CD4-positive, alpha-beta T cell treated with Interleukin-15 for 1 hour (primary cell): ENCODE measurements around the gene PRDM13.
A peak's percentile ranks its signal among the peaks of the same experiment; 100 is the strongest.
"Not testable (repeated sequence)": the region's sequence is repeated elsewhere in the genome, so short reads cannot be mapped to it uniquely, and the experiment has no call there.

Source experiments
- DNase-seq: peaks from one replicate; pipeline ENCODE4 v3.0.0-alpha.2; 2020

PRDM13 gene

DNA sequence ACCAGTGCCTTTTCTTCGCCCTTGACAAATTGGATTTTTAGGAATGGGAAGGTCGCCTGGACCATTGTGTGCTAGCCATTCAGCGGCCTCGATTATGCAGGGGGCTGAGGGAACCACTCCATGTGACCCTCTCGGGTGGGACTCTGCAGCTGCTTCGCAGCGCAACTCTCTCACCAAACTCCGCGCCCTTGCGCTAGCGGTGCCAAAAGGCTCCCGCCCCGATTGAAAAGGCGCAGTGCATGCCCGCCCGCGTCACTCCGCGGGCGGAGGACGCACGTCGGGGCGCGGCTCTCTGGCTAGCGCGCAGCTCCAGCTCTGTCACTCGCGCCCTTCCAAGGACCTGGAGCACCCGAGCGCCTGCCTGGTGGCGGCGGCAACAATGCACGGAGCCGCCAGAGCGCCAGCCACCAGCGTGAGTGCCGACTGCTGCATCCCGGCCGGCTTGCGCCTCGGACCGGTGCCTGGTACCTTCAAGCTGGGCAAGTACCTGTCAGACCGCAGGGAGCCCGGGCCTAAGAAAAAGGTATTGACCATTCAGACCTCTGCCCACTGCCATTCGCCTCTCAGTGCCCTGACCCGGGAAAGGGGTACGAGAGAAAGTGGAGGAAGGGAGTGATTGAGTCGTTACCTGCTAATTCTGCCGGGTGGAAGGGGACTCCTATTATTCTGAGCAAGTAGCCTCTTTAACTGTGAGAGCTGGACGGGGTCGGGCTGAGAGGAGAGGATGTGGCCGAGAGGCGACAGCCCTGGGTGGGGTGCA, at the start of gene PRDM13:
Gene PRDM13 (plus strand): TSS at position 178 of the 760 bp plus-strand sequence. CDS start 202 bp downstream, at position 380.
- DNase-seq: no peak

DNA sequence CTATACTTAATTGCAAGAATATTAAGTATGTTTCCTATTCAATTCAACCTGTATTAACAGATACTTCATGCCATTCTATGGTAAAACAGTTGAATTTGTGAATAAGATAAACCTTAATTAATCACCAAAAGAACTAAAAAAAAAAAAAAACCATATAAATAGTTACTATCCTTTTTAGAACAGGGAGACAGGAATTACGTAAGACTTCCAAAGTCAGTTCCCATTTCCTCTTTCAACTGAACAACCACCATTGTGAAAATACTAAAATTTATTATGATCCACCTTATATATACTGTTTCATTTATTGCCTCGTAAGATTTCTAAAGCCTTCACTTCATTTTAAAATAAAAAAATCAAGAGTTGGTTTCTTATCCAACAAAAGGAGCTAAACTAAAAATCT, 47.6 kb upstream of the PRDM13 start:
- no peak for DNase-seq

DNA sequence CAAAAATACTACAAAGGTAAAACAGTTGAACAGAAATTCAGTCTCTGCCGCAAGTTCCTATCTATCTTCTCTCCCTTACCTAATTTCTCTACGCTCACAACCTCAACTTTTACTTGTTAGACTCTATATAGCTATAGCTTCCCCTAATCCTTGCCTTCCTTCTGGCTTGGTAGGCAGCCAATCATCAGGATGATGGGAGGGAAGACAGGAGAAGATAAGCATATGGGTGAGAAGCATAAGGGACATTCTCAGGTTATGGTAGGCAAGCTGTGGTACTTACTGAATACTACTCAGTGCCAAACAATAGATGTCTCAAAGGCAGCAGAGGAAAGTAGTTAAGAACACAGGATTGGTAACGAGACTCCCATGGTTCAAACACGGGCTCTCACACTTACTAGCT, 46.0 kb upstream of the PRDM13 start:
- no peak for DNase-seq

DNA sequence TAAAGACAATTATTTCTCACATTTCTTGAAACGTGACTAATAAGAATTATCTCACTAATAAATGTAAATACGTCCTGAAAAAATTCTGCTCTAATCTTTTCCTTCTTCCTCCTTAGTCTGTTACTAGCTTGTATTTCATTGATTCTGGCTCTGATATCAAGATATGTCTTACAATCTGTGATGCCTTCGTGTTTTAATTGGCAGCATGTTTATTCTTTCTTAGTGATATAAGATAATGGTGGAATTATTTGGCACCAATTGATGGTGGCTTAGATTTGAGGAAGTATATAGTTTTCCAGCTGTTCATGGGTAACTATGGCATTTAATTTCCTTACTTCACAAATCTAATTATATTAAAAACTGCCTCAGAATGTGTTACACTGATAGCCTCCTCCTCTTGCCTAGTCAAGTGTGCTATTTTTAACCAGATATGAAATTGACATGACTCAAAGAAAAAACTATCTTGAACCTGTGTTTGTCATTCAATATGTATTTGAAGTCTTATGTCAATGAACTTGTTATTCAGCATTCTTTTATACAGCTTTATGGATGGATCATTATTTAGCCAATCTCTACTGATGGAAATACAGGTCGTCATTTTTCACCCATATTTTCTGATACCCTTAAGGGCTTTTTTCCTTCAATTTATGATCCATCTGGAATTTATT, 43.4 kb upstream of the PRDM13 start:
- no peak for DNase-seq

DNA sequence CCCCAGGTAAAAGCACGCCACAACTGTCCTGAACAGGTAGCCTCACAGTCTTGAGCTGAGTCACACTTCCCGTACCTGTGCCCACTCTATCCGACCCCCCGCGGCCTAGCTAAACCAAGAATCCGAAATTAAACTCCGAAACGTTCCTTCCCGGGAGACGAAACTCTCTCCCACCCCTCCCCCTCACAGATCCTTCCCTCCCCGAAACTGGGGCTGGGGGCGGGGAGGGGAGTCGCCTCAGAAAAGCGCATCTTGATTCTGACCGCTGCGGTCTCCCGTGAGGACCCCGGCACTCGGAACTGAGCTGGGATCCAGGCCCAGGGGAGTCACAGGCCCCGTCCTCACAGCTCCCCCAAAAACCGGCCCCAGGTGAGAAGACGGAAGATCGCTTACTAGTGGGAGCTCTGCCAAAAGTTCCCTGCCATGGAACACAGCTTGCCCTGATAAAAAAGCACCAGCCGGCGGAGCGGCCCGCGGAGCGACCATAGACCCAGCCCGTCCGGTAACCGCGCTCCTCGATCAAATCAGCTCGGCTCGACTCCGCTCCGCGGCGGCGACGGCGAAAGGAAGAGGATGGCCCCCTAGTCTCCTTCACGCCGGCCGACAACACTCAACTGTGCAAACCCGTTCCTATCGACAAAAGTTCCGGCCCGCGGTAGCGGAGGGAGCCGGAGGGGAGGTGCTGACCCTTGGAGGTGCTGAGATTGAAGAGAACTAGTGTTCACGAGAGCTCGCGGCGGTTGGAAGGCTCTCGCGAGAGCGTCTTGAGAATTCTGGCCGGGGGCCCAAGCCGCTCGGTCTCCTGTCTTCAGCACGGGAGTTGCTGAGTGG, 38.3 kb upstream of the PRDM13 start, which contains the start of gene CCNC:
Gene CCNC (minus strand): TSS at position 558 of the 831 bp plus-strand sequence. CDS start 133 bp downstream, at position 425.
- peak; percentile 92 for DNase-seq

DNA sequence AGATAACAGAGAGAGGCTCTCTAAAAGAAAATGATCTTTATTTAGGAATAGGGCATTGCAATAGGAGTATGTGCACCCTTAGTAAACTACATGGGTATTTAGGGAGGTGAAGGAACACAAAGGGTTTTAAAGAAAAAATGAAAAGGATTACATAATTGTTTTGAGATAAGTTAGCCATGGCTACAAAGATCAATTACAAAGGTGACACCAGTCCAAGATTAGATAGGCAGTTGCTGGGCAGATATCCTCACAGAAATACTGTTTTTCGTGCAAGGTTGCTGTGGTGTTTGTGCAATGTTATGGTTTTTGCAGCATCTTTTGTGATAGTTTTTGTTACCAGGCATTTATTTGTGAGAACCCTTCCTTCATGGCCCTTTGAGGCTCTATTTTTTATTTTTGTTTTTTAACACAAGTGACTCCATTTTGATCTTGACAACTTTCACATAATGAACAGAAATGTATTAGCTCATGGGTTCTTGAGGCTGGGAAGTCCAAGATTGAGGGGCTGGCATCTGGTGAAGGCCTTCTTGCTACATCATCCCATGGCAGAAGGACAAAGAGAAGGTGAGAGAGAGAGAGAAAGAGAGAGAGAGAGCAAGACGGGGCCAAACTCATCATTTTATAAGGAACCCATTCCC, 32.5 kb upstream of the PRDM13 start:
- no peak for DNase-seq

DNA sequence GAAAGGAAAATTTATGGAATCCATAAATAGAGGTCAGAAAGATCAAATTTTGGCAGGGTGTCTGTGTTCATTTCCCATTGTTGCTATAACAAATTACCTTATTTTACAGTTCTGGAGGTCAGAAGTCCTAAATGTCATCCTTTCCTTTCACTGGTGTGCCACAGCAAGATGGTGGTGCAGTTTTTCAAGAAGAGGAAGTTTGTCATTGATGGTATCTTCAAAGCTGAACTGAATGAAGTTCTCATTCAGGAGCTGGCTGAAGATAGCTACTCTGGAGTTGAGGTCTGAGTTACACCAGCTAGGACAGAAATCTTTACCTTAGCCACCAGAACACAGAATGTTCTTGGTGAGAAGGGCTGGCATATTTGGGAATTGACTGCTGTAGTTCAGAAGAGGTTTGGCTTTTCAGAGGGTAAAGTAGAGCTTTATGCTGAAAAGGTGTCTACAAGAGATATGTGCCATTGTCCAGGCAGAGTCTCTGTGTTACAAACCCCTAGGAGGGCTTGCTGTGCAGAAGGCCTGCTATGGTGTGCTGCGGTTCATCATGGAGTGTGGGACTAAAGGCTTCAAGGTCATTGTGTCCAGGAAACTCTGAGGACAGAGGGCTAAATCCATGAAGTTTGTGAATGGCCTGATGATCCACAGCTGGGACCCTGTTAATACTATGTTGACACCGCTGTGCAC, 30.9 kb upstream of the PRDM13 start:
- DNase-seq: no peak

DNA sequence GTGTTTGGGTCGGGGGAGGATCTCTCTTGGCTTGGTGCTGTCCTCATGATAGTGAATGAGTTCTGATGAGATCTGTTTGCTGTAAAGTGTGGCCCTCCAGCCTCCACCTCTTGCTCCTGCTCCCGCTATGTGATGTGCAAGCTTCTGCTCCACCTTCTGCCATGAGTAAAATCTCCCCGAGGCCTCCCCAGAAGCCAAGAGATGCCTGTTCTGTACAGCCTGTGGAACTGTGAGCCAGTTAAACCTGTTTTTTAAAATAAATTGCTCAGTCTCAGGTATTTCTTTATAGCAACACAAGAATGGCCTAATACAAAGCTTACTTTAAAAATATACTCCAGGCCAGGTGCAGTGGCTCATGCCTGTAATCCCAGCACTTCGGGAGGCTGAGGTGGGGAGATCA, 26.9 kb upstream of the PRDM13 start:
- DNase-seq: no peak

DNA sequence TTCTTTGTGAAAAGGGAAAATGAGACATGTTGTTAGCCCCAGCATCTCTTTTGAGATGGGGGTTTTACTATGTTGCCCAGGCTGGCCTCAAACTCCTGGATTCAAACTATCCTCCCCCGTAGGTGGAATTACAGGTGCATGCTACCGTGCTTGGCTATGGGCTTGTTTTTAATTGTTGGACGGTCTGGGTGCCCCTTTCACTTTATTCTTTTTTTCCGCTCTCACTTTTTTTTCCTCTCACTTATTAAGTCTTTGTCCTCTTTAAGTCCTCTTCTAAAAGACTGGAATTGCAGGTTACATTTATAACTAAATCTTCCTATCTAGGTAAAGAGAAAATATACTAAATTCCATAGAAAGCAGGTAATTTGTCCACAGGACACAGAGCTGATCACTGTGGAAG, 18.8 kb upstream of the PRDM13 start:
- no peak for DNase-seq

DNA sequence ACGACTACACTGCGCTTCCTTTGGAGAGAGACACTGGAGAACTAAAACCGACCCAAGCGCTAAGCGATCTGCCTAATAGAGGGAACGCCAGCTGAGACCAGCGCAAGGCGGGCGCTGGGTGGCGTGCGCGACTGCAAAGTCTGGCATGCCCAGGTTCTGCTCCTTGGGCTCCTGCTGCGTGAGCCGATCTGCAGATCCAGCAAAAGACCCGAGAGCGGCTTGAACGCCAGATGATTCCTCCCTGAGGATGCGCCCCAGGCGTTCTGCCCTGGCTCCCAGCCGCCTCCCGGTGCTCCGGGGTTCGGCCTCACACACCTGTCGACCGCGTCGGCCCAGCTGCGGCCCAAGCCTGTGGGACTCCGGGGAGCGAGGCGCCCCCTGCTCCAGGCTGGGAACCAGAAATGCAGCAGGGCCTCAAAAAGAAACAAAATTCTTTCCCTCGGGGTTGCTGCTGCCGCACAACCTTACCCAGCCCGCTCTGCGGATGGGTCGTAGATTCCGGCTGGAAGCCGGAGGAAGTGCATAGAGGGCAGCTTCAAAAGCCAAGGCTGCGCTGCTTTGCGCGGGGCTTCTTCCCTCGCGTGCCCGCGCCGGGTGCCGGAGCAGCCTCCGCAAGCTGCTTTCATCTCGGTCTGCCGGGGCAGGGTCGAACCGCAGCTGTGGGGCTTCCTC, 17.9 kb upstream of the PRDM13 start:
- peak; percentile 64 for DNase-seq

DNA sequence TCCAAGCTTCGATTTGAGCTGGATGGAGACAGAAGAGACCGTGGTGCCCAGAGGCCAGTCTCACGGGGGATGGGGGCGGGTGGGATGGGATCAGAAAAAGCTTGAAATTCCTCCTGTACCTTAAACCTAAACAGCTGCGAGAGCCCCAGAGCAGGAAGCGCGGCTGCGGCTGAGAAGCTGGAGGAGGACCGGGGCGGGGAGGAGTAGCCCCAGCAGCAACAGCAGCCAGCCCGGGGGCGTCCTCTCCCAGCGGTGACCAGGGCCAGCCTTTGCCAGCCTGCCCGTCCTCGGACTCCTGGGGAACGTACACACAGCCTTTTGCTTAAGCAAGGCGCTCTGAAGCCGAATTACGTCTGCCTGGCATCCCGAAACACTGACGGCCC, 17.4 kb upstream of the PRDM13 start:
- DNase-seq: no peak

DNA sequence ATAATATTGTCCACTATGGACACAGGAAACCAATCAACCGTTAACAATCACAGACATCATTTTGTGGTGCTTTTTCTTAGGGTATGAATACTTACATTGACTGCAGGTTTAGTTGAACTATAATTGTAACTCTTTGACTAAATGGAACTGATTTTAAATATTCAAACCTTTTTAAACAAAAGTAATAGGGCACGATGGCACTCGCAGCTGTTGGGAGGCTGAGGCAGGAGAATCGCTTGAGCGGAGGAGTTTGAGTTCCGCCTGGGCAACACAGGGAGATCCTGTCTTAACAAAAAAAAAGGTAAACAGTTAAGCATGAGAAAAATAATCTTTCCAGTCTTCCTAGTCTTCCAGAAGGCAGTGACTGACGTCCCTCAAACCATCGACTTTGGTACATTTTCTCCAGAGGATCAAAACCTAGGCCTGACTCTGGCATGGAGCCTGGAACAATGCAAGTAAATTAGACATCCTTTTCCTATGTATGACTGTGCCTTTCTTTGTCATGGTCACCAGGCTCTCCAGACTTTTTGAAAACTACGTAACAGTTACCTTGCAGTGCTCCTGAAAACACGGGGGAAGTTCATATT, 16.6 kb upstream of the PRDM13 start:
- DNase-seq: no peak

DNA sequence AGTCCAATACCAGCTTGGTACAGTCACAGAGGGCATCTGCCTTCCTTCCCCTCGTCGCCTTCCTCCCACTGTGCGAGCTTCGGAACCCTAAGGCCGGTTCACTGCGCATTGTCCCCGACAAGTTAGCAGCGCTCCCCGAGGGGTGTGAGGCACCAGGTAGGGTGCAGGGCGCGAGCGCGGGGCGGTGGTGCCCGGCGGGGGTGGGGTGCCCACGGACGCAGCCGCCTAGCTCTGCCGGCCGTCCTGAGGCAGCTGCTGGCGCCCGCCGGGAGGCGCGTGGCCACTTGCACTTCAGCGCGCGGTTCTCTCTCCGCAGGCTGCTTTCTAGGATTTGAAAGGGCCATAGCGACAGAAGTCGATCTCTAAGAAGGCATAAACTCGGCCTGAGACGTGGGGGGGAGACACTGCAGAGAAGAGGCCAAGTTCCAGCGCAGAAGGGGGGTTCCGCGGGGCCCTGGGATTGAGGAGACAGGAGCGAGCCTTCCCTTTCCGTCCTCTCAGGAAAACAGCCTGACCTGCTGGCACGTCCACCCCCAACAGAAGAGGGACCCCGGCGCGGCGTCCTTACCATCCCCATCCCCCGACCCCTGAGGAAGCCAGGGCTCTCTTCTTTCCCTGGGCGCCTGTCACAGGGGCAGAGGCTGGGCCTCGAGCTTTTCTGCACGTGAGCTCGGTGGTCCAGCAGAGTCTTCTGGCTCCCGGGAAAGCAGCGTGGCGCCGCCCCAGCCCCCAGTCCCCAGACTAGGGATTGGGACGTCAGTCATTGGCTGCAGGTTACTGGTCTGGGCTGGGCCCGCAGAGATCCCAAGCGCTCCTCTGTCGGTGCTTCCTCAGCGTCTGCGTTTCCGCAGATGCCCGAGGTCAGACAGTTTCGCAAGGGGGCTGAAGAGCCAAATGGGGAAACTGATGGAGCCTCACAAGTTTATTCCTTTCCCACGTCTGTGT, 15.6 kb upstream of the PRDM13 start:
- DNase-seq: no peak

DNA sequence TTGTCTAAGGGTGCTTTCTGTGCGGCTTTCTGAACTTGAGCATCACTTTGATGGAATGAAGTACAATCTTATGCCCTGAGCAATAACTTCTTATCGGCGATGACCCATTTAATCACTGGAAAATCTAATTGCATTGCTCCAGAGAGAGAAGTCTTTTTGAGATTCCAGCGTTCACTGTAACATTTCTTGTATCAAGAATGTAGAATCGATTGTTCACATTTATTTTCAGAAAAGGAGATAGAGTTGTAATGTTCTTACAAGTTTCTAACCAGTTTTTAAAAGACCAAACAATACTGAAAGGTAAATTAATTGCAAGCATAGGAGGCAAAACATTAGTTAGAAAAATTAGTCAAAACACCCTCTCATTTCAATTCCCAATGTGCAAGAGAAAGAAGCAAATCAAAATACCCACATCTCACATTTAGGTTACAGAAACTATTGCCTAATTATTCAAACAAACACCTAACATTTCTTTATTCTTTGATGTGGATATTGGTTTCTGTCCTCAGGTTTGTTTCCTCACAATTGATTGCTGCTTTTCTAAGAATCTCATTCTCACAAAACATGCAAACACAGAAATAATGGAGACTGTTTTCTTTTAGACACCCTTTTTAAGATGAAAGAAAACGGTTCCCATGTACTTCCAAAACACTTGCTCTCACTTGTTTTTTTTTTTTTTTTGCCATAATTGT, 14.8 kb upstream of the PRDM13 start:
- DNase-seq: no peak

DNA sequence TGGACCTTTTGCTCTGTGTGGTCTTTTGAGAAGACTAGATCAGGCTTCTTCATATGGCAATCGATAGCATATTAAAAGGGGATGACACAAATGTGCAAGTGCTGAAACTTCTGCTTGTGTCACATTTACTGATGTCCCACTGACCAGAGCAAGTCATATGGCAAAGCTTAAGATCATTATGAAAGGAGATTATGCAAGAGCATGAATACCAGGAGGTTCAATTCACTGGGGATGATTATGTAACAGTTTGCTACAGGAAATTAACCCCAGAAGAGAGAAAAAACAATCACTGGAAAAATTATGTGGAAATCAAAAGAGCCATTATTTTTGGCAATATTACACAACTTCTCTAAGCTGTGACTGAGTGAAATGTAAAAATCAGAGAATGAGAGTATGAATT, 13.7 kb upstream of the PRDM13 start:
- no peak for DNase-seq

DNA sequence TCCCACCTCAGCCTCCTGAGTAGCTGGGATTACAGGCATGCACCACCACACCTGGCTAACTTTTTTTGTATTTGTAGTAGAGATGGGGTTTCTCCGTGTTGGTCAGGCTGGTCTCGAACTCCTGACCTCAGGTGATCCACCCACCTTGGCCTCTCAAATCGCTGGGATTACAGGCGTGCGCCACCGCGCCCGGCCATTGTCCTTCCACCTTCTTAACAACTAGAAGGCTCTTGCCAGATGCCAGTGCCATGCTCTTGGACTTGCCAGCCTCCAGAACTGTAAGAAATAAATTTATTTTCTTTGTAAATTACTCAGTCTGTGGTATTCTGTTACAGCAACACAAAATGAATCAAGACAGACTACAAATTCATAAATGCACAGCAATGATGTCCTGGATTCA, 11.9 kb upstream of the PRDM13 start:
- DNase-seq: not testable (repeated sequence)

DNA sequence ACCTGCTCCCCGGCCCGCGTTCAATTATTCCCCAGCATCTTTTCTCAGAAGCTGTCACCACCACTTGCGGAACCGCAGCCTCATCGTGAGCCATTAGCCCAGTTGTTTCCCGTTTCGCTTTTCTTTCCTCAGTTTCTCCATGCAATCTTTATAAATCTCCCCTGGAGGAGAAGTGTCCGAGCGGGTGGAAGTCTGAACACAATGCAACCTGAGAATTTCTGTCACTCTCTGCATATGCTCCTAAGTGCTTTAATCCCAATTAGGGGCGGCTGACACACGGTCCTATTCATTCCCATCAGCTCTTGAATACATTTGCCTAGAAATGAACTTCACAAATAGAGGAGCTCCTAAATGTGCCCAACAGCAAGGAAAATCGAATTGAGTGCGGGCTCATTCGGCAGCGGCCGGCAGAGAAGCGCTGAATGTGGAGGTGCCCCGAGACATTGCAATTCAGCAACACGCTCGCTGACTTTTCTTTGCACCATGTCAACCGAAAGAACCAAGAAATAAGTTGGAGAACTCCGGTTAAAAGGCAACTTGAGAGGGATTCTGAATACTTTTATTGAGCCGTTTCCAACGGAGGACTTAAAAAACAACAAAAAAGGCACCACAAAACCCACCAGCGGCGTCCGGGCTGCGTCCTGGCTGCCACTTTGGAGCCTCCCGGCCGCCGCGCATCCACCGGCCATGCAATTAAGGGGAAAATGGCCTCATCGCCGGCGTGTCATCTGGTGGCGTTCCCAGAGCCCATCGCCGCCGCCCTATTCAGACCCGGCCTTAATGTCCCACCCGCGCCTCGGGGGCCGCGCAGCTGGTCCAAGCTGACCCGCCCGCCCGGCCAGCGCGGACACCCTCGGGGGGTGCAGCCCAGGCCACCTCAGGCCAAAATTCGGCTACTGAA, 3.9 kb upstream of the PRDM13 start:
- DNase-seq: no peak

DNA sequence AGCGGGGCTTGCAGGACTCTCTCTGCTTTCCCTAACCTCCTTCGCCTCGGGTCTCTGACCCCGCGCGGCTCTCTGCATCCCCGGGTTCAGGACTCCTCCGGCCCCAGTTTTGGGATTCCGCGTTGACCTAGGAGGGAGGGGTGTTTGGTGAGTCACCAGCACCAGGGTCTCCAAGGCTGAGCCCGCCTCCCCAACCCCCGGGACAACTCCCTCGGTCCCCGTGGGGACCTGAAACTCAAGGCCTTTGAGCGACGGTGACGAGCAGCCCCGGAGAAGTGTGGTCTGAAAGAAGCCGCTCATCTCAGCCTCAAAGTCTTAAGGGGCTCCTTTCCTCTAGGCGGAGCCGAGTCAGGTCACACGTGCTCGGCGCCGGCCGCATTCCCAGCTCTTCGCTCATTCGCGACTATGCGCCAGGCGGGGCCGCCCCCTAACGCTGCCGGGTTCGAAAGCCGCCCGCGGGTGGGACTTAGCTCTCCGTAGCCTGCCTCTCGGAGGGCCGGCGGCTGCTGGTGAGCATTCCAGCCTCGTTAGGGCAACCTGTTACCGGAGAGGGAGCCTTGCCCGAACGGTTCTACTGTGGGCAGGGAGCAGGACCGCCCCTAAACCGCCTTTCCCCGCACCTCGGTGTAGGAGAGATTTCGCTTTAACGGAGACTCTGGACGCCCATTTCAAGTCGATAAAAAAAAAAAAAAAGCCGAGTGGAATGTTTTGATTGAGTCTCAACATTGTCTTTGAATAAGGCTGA, 3.0 kb upstream of the PRDM13 start:
- DNase-seq: no peak
